HepG2 (cell line): ENCODE results near the gene GORASP2. TPM values are rescaled to one million over a fixed set of nuclear protein-coding genes. Genes with fewer than 3 reads are reported as not detected.

Experiments
- ATF2 ChIP-seq: sonication (generic); formaldehyde crosslinking; IDR thresholded peaks from 2 replicates; pipeline ENCODE4 v1.4.0; 2020; ENCODE audit warnings: missing genetic modification reagents
- CREM ChIP-seq, 2 experiments: sonication (generic) in 1 of 2; formaldehyde crosslinking in 1 of 2; IDR thresholded peaks; 2 replicates each; pipeline versions ENCODE4 v1.4.0 to v1.6.1; 2016 to 2020; ENCODE audit warnings: antibody characterized with exemption in 1 of 2, mild to moderate bottlenecking in 1 of 2, missing genetic modification reagents in 1 of 2
- HNF4G ChIP-seq, 2 experiments: sonication (generic) in 1 of 2; formaldehyde crosslinking in 1 of 2; IDR thresholded peaks; 2 replicates each; pipeline versions ENCODE4 v1.4.0 to v1.6.1; 2011 to 2020; ENCODE audit warnings: borderline replicate concordance in 2 of 2, low read depth in 2 of 2, mild to moderate bottlenecking in 2 of 2, low read length in 1 of 2, missing genetic modification reagents in 1 of 2, moderate library complexity in 1 of 2
- NFIC ChIP-seq: IDR thresholded peaks from 2 replicates; pipeline ENCODE4 v1.6.1; 2012; ENCODE audit warnings: mild to moderate bottlenecking, low read length, inconsistent platforms
- PAF1 ChIP-seq: IDR thresholded peaks from 2 replicates; pipeline ENCODE4 v1.6.1; 2016; ENCODE audit warnings: missing genetic modification reagents, missing compliant biosample characterization
- ZBTB10 ChIP-seq: sonication (generic); formaldehyde crosslinking; IDR thresholded peaks from 2 replicates; pipeline ENCODE4 v1.4.0; 2020; ENCODE audit warnings: missing genetic modification reagents, borderline replicate concordance
- ZBTB49 ChIP-seq: sonication (generic); formaldehyde crosslinking; IDR thresholded peaks from 2 replicates; pipeline ENCODE4 v1.4.0; 2020; ENCODE audit warnings: missing genetic modification reagents, borderline replicate concordance
- ZFP91 ChIP-seq: sonication (generic); formaldehyde crosslinking; IDR thresholded peaks from 2 replicates; pipeline ENCODE4 v1.9.0; 2022; ENCODE audit warnings: missing genetic modification reagents, mild to moderate bottlenecking, borderline replicate concordance
- ZNF142 ChIP-seq: sonication (generic); formaldehyde crosslinking; IDR thresholded peaks from 2 replicates; pipeline ENCODE4 v1.4.0; 2020; ENCODE audit warnings: missing genetic modification reagents
- ZNF530 ChIP-seq: sonication (generic); formaldehyde crosslinking; IDR thresholded peaks from 2 replicates; pipeline ENCODE4 v1.5.0; 2020; ENCODE audit warnings: low read depth, mild to moderate bottlenecking, missing genetic modification reagents
- polyA plus RNA-seq, 8 experiments: library from polyadenylated mRNA; depleted of rRNA in 3 of 8; stranded (reverse) in 7 of 8; unstranded in 1 of 8; fragments of >200 nt; fragmentation: Illumina TruSeq in 4 of 8; extraction: Trizol in 4 of 8; gene quantifications; 2 replicates each; pipeline versions ENCODE4 v1.2.1 to v1.2.3, GENCODE V29; 2011 to 2016; ENCODE audit warnings: low read depth in 4 of 8, missing spikeins in 1 of 8, mixed read lengths in 1 of 8; ENCODE audit not compliant: insufficient read depth in 1 of 8
- total RNA-seq, 5 experiments: library from RNA; depleted of rRNA; stranded (reverse); fragments of >200 nt; fragmentation: Illumina TruSeq; extraction: Trizol; gene quantifications; 2 replicates each; pipeline ENCODE4 v1.2.3, GENCODE V29; 2016; ENCODE audit warnings: low read depth in 1 of 5

GORASP2 gene
- total and polyA plus RNA-seq, 2 of the 13 experiments (the other 11 are each of a cell fraction or from before 2014, with no cell fraction given): 103 to 239 TPM

- TF ChIP-seq ZNF142: no peak
- TF ChIP-seq ZBTB49 (CRISPR knock-in tag): no peak
- TF ChIP-seq NFIC: no peak
- TF ChIP-seq HNF4G (IDR thresholded peaks at IDR 0.05; ENCODE audit: borderline replicate concordance, low read depth, low read length): no peak
- TF ChIP-seq HNF4G (CRISPR knock-in tag; IDR thresholded peaks at IDR 0.05; ENCODE audit: borderline replicate concordance, low read depth): no peak
- no peak for TF ChIP-seq ZFP91 (CRISPR knock-in tag)
- no peak for TF ChIP-seq ZNF530 (CRISPR knock-in tag)
- no peak for TF ChIP-seq ZBTB10
- TF ChIP-seq CREM (IDR thresholded peaks at IDR 0.05): no peak
- no peak for TF ChIP-seq CREM (CRISPR knock-in tag; IDR thresholded peaks at IDR 0.05)
- TF ChIP-seq ATF2 (CRISPR knock-in tag): no peak
- TF ChIP-seq PAF1 (CRISPR knock-in tag): peak; percentile 31; the same call in 1 of the 2 replicates
These were observed 39.4 kb downstream of the GORASP2 start (continued) for GRCh38 chr2:170968205-170969003.
